Astrocyte (in vitro differentiated cells and primary cell): ENCODE results near the gene POLN. TPM values are rescaled to one million over a fixed set of nuclear protein-coding genes. Genes with fewer than 3 reads are reported as not detected.

Experiments
- DNase-seq: peaks from one replicate; pipeline ENCODE4 v3.0.0-alpha.2; 2010; ENCODE audit warnings: low read depth
- FAIRE-seq: peaks from 2 replicates; lab custom pipeline; 2011; peaks lifted over from hg19 to GRCh38; lab: Jason Lieb, UNC
- H2AFZ ChIP-seq: 2 replicates; pipeline ENCODE4 v1.6.0; 2012; ENCODE audit warnings: low read depth, low read length, inconsistent platforms
- H3K27ac ChIP-seq: 2 replicates; pipeline ENCODE4 v1.5.1; 2011; ENCODE audit warnings: low read depth, low read length, inconsistent platforms
- H3K27me3 ChIP-seq: 2 replicates; pipeline ENCODE4 v1.6.0; 2011; ENCODE audit warnings: low read length, inconsistent platforms; ENCODE audit not compliant: insufficient read depth
- H3K36me3 ChIP-seq: 2 replicates; pipeline ENCODE4 v1.5.1; 2011; ENCODE audit warnings: low read length, inconsistent platforms; ENCODE audit not compliant: insufficient read depth
- H3K4me1 ChIP-seq: 2 replicates; pipeline ENCODE4 v1.5.1; 2011; ENCODE audit warnings: low read length, inconsistent platforms; ENCODE audit not compliant: insufficient read depth
- H3K4me2 ChIP-seq: 2 replicates; pipeline ENCODE4 v1.6.0; 2012; ENCODE audit warnings: low read length, inconsistent platforms
- H3K4me3 ChIP-seq: 2 replicates; pipeline ENCODE4 v1.5.1; 2011; ENCODE audit warnings: low read depth, mild to moderate bottlenecking, low read length, inconsistent platforms; ENCODE audit not compliant: insufficient read depth
- H3K79me2 ChIP-seq: 2 replicates; pipeline ENCODE4 v1.6.0; 2012; ENCODE audit warnings: mild to moderate bottlenecking, low read length, inconsistent platforms; ENCODE audit not compliant: insufficient read depth
- H3K9ac ChIP-seq: 2 replicates; pipeline ENCODE4 v1.6.0; 2012; ENCODE audit warnings: mild to moderate bottlenecking, low read length, inconsistent platforms
- H3K9me3 ChIP-seq: 2 replicates; pipeline ENCODE4 v1.5.1; 2012; ENCODE audit warnings: low read depth, mild to moderate bottlenecking, low read length, inconsistent platforms; ENCODE audit not compliant: insufficient read depth
- H4K20me1 ChIP-seq: 2 replicates; pipeline ENCODE4 v1.6.0; 2012; ENCODE audit warnings: low read length, inconsistent platforms; ENCODE audit not compliant: insufficient read depth
- H3K27ac Mint-ChIP-seq: one replicate; pipeline ENCODE4 v1.8.0; 2021; ENCODE audit warnings: mild to moderate bottlenecking, mixed read lengths; ENCODE audit not compliant: unreplicated experiment
- H3K27me3 Mint-ChIP-seq: one replicate; pipeline ENCODE4 v1.8.0; 2021; ENCODE audit warnings: low read depth, mixed read lengths; ENCODE audit not compliant: unreplicated experiment
- H3K36me3 Mint-ChIP-seq: one replicate; pipeline ENCODE4 v1.8.0; 2021; ENCODE audit warnings: low read depth, mixed read lengths; ENCODE audit not compliant: unreplicated experiment
- H3K4me1 Mint-ChIP-seq: one replicate; pipeline ENCODE4 v1.8.0; 2021; ENCODE audit warnings: low read depth, mixed read lengths; ENCODE audit not compliant: unreplicated experiment
- H3K4me3 Mint-ChIP-seq: one replicate; pipeline ENCODE4 v1.8.0; 2021; ENCODE audit warnings: mild to moderate bottlenecking, moderate library complexity, mixed read lengths; ENCODE audit not compliant: unreplicated experiment
- H3K9me3 Mint-ChIP-seq: one replicate; pipeline ENCODE4 v1.8.0; 2021; ENCODE audit warnings: mild to moderate bottlenecking, mixed read lengths; ENCODE audit not compliant: unreplicated experiment
- EZH2 ChIP-seq: IDR thresholded peaks from 2 replicates; pipeline ENCODE4 v1.6.1; 2012; ENCODE audit warnings: mild to moderate bottlenecking, low read length, inconsistent platforms; ENCODE audit not compliant: insufficient read depth
- total RNA-seq: library from RNA; stranded (reverse); gene quantifications from 2 replicates; pipeline ENCODE4 v1.2.1, GENCODE V29; 2021
- TF ChIP-seq, protein P1 (sequence below): IDR thresholded peaks from 2 replicates; pipeline ENCODE4 v1.5.1; 2011; ENCODE audit warnings: low read depth, mild to moderate bottlenecking, inconsistent platforms, low read length, moderate library complexity; ENCODE audit not compliant: insufficient read depth

The POLN gene
- total RNA-seq, 1 donor from 2014 or later: 3.1 TPM

DNA sequence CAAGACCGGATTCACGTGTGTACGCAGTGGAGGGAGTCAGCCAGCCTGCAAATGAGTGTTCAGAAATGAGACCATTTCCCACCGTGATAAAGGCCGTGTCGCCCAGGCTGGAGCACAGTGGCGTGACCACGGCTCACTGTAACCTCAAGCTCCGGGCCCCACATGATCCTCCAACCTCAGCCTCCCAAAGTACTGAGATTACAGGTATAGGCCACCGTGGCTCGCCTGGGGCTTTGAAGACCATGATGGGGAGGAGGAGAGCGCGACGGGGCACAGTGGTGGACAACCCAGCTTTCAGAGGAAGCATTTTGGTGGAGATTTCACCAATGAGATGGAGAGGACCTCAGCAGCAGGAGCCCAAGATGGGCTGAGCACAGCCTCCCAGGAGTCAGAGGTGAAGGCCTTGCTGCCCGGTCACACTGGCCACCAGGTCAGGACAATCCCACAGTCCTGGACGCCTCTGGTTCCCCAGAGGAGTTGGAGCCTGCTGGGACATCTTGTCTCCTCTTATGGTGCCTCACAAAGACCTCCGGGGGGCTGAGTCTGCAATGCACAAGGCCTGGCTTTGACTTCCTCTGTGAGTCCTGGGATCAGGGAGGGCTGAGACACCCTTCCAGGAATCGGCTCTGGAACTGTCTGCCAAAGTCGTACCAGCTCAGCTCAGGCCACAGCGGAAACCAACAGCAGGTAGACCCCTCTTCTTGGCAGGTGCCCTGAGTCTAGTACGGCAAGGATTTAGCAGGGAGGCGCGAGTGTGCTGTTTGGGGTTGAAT is 42.4 kb upstream of the POLN start:
- no peak for FAIRE-seq
- H3K4me1 ChIP-seq: peaks cover 11% of the 10 kb centered on the region
- Mint-ChIP-seq H3K4me1 (peaks cover 5% of the 10 kb centered on the region), H3K27ac (no peak overlapping the region), H3K27me3 (peaks cover 27% of the 10 kb centered on the region), H3K9me3 (no peaks in the 10 kb centered on the region), H3K4me3 (no peak overlapping the region), H3K36me3 (no peaks in the 10 kb centered on the region)
- H3K36me3 ChIP-seq: no peaks in the 10 kb centered on the region
- no peak overlapping the region for H3K4me3 ChIP-seq
- H3K79me2 ChIP-seq: no peaks in the 10 kb centered on the region
- no peak for DNase-seq
- no peaks in the 10 kb centered on the region for H4K20me1 ChIP-seq
- H3K27ac ChIP-seq: no peak overlapping the region
- H3K9me3 ChIP-seq: no peaks in the 10 kb centered on the region
- H2AFZ ChIP-seq: no peak overlapping the region
- TF ChIP-seq EZH2: no peak
- TF ChIP-seq, protein P1, sequence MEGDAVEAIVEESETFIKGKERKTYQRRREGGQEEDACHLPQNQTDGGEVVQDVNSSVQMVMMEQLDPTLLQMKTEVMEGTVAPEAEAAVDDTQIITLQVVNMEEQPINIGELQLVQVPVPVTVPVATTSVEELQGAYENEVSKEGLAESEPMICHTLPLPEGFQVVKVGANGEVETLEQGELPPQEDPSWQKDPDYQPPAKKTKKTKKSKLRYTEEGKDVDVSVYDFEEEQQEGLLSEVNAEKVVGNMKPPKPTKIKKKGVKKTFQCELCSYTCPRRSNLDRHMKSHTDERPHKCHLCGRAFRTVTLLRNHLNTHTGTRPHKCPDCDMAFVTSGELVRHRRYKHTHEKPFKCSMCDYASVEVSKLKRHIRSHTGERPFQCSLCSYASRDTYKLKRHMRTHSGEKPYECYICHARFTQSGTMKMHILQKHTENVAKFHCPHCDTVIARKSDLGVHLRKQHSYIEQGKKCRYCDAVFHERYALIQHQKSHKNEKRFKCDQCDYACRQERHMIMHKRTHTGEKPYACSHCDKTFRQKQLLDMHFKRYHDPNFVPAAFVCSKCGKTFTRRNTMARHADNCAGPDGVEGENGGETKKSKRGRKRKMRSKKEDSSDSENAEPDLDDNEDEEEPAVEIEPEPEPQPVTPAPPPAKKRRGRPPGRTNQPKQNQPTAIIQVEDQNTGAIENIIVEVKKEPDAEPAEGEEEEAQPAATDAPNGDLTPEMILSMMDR: no peak
- no peak overlapping the region for H3K4me2 ChIP-seq
- H3K9ac ChIP-seq: no peak overlapping the region
- peaks cover 3% of the 10 kb centered on the region for H3K27me3 ChIP-seq

DNA sequence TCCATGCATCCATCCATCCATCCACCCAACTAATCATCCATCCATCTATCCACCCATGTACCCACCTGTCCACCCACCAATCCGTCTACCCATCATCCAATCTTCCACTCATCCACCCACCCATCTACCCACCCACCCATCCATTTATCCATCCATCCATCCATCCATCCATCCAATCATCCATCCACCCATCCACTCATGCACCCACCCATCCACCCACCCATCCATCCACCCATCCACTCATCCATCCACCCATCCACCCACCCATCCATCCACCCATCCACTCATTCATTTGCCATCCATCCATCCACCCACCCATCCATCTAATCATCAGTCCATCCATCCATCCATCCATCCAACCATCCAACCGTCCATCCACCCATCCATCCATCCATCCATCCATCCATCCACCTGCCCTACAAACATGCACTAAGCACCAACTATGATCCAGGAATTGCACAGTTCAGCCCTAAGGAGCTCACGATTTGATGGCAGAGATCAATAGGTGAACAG is 41.3 kb upstream of the POLN start:
- Histone ChIP-seq H3K27ac (no peak overlapping the region), H3K27me3 (peaks cover 3% of the 10 kb centered on the region), H3K36me3 (no peaks in the 10 kb centered on the region), H3K9me3 (no peaks in the 10 kb centered on the region), H3K4me3 (no peak overlapping the region), H3K79me2 (no peaks in the 10 kb centered on the region), H3K9ac (no peak overlapping the region), H3K4me2 (no peak overlapping the region), H4K20me1 (no peaks in the 10 kb centered on the region), H2AFZ (no peak overlapping the region), H3K4me1 (peaks cover 11% of the 10 kb centered on the region)
- H3K27ac Mint-ChIP-seq: no peak overlapping the region
- peaks cover 27% of the 10 kb centered on the region for H3K27me3 Mint-ChIP-seq
- FAIRE-seq (no peak), DNase-seq (no peak)
- no peaks in the 10 kb centered on the region for H3K36me3 Mint-ChIP-seq
- no peaks in the 10 kb centered on the region for H3K9me3 Mint-ChIP-seq
- TF ChIP-seq, protein P1: no peak
- no peak overlapping the region for H3K4me3 Mint-ChIP-seq
- H3K4me1 Mint-ChIP-seq: peaks cover 5% of the 10 kb centered on the region
